Stimulated activated CD8-positive, alpha-beta memory T cell treated with anti-CD3 and anti-CD28 coated beads, Interleukin-15, amount 100 ng/mL, for 48 hours (primary cell): Measurements from ENCODE around the gene ZYX.
"Not testable (repeated sequence)": the region's sequence is repeated elsewhere in the genome, so short reads cannot be mapped to it uniquely, and the experiment has no call there.

ENCODE experiments used
- DNase-seq, 2 donors: peaks; one replicate each; pipeline ENCODE4 v3.0.0-alpha.2; 2020; ENCODE audit warnings: low read depth in 2 of 2

Gene ZYX

DNA sequence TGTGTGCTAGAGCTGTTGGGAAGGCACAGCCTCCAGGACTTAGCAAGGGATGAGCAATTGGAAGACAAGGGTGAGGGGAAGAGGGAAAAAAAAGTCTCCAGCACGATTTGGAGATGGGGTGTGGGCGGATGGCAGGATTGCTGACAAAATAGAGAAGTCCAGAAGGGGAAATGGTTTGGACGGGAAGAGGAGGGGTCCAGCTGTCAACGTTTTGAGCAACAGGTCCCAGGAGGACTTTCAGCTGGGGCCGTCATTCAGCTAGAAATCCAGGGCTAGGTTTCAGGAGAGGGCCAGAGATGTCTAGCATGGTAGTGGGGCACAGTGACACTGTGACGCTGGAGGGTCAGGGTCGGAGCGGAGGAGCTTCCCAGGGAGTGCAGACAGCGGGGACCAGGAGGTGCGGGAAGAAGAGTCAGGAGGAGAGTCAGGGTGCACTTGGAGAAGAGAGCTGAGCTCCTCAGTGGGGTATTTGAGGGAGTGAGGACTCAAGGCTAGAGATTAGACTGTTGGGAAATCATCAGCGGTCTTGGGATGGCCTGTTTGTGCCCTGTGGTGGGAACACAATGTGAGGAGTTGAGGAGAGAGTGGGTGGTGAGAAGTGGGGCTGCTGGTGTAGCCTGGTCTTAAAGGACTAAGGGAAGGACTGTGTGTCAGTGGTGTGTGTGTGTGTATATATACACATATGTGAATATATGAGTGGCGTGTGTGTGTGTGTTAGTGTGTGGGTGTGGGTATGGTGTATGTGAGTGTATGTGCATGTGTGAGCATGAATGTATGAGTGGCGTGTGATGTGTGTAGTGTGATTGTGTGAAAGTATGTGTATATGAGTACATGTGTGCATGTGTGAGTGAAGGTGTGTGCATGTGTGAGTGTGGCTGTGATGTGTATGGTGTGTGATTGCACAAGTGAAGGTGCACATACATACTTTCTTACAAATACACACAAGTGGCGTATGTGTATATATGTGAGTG is 3.8 kb downstream of the ZYX start:
- DNase-seq = no peak

GRCh38 chr7:143385891-143386781 is 5.0 kb downstream of the ZYX start:
- DNase-seq = no peak

GRCh38 chr7:143387156-143387975 is 6.2 kb downstream of the ZYX start:
- DNase-seq = no peak

DNA sequence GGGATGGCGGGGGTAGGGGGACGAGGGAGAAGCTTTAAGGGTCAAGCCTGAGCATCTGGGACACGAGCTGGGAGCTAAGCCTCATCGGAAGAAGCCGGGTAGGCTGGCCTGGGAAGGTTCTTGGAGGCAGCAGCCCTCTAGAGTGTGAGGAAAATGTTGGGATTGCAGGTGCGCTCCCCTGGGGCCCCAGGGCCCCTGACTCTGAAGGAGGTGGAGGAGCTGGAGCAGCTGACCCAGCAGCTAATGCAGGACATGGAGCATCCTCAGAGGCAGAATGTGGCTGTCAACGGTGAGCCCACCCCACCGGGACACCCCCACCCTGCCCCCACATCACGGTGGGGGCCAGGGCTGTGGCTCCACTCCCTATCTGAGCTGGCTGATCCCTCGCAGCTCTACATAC is 6.9 kb downstream of the ZYX start:
- no peak for DNase-seq

- no peak for DNase-seq
Observed at GRCh38 chr7:143388491-143389101, 7.5 kb downstream of the ZYX start.

GRCh38 chr7:143389316-143390103 is 8.4 kb downstream of the ZYX start:
- no peak for DNase-seq

DNA sequence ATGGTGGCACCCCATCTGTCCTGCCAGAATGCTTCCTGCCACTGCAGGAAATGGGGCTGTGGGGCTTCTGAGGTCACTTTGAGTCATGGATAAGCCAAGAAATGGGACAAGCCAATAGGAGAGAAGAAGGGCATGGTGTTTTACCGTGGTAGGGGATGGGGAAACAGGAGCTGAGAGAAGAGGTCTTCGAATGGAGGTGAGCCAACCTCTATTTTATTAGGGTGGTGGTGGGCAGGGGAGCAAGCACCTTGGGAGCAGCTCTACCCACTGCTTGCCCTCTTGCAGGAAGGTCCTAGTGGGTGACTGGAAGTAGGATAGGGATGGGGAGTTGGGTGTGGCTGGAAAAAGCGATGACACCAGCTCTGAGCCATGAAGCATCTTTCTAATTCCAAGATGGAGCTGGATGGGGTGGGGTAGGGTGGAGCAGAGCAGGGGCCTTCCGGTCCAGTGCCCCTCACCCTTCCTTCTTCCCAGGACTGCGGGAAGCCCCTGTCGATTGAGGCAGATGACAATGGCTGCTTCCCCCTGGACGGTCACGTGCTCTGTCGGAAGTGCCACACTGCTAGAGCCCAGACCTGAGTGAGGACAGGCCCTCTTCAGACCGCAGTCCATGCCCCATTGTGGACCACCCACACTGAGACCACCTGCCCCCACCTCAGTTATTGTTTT is 9.1 kb downstream of the ZYX start:
- DNase-seq = no peak

GRCh38 chr7:143390773-143391317 is 9.7 kb downstream of the ZYX start:
- no peak for DNase-seq

DNA sequence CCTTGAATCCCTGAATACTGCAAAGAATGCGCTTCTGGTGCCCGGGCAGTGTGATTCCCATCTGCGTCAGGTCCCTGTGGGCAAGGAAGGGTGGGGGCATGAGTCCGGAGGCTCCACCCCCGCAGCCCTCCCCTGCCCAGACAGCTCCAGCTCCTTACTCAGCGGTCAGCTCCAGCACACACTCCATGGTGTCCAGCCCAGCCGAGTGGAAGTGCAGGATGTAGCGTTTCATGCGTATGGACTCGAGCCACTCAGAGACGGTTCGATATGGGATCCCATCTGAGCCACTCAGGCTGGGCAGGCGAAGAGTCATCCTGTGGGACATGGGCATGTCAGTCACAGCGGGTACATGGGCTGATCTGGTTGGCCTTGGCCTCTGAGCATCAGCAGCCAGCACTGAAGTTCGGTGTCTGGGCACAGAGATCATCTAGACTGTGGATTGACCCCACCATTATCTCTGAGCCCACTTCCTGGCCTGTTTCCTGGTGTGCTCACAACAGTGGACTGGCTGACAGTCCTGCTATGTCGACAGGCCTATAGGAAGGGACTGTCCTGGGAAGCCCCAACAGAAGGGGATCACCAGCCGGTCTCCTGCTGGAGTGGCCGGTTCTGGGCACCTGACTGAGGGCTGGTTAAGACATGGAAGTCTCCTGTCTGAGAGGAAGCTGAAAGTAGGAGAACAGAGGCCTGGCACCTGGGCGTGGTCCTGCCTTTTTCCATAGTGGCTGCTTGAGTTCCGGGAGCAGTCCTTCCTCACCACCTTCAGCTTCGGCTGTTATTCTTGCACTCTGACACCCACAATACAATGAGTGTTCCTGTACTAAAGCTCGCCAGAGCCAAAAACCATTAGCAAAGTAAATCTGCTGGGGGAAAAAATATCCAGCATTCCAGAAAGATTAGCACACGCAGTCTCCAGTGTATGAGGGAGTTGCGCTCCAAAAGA is 10.6 kb downstream of the ZYX start:
- no peak for DNase-seq

DNA sequence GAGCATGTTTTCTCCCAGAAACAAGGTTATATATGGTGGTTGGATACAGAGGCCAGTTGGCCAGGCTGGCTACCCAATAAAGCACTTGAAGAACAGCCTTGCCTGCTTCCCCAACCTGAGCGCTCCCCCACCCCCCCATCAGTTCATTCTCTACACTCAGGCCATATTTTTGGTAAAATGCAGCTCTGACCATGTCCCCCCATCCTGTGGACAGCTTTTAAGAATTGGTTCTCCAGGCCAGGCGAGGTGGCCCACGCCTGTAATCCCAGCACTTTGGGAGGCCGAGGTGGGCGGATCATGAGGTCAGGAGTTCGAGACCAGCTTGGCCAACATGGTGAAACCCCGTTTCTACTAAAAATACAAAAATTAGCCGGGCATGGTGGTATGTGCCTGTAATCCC is 11.3 kb downstream of the ZYX start:
- not testable (repeated sequence) for DNase-seq

DNA sequence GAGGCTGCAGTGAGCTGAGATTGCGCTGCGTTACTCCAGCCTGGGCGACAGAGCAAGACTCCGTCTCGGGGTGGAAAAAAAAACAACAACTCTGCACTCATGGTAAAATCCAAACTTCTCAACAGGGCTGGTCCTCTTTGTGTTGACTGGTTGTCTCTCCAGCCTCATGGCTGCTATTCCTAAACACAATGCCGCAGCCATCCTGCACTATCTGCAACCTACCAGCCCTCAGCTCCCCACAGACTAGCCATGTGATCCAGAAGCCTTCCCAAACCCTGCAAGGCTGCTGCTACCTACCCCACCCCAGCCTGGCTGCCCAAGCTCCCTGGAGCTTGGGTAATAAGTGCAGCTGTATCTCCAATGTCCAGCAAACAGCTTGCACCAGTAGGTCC is 11.7 kb downstream of the ZYX start:
- DNase-seq = no peak

DNA sequence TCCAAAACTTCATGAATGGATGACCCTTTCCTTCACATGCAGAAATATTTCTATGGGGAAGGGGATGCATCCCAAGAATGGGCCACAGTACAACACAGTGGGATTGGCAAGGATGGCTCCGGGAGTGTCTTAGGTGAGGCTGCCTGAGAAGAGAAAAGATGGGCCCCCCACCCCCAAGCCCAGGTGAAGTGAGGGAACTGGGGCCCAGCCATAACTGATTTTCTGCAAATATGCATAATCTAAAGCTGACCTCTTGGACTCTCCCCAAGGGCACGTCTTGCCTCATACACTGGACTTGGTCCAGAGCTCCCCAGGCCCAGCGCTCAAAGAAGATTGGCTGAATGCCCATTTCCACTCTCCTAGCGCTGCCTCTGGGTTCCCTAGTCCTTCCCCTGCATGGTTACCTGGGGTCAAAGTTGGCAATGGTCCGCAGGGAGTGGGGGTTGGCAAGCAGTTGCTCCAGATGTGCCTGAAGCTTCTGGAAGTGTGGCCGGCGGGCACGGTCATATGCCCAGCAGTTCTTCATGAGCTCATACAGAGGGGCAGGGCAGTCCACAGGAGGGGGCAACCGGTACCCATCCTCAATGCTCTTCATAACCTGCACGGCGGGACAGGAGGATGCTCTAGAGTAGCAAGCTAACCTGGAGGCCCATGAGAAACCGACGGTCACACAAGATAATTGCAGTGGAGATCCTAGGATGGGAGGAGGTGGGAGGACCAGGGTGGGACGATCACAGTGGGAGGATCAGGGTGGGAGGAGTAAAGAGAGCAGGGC is 12.3 kb downstream of the ZYX start:
- no peak for DNase-seq

DNA sequence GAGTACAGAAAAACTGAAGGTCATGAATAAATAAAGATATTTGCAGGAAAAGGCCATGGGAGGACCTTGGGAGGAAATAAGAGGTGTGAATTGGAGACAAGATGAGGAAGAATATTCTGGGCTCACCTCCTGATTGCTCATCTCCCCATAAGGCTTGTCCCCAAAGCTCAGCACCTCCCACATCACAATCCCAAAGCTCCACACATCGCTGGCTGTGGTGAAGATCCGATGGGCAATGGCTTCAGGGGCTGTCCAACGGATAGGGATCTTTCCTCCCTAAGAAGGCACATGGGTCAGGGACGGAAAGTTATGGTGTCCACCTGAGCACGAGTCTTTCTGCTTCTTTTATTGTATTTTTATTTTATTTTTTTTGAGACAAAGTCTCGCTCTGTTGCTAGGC is 12.9 kb downstream of the ZYX start:
- DNase-seq = no peak

- DNase-seq = no peak
Observed at GRCh38 chr7:143394777-143395176, 13.6 kb downstream of the ZYX start.

GRCh38 chr7:143395187-143396149 is 14.3 kb downstream of the ZYX start:
- DNase-seq = no peak

DNA sequence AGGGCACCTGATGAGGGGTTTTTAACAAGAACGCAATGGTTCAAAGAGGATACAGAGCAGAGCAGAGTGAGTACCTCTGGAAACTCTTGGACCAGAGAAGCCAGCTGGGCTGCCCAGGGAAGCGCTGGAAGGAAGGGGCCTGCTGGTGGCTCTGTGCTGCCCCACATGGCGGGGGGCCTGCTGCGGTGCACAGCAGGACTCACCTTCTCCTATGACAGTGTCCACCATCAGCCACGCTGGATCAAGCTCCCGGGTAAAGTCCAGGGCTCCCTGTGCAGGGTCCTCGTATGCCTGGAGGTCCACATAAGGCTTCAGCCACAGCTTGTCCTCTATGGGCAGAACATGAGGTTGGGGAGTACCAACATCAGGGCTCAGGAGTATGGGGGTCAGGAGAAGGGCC is 15.0 kb downstream of the ZYX start:
- no peak for DNase-seq
